ENCODE data around the gene MARVELD3. TPM values are rescaled to one million over a fixed set of nuclear protein-coding genes. Genes with fewer than 3 reads are reported as not detected.
A peak's percentile ranks its signal among the peaks of the same experiment; 100 is the strongest.

MARVELD3 gene
- polyA plus RNA-seq, 1 donor (not counting 4 experiments of a cell fraction or from before 2014, with no cell fraction given) = 11.6 TPM

DNA sequence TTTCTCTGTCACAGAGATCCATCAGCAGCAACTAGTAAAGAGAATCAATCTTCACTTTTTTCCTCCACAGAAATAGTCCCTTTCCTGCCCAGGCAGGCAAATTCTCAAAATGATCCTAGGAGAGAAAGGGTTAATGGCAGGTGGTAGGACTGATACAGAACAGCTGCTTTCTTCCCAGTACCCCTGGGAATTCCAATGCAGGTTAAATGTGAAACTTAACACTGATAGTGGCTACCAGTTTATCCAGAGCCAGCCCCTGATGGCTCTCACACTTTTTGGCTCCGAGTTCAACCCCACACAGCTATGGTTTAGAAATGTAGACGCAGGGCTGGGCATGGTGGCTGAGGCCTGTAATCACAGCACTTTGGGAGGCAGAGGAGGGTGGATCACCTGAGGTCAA, 22.2 kb downstream of the MARVELD3 start:
- H3K27ac ChIP-seq (ENCODE audit: control insufficient read depth, insufficient read depth, low read length) = no peak overlapping the region
- no peaks in the 10 kb centered on the region for H3K79me2 ChIP-seq (ENCODE audit: control insufficient read depth, insufficient read depth, low read length)
- TF ChIP-seq, protein P1, sequence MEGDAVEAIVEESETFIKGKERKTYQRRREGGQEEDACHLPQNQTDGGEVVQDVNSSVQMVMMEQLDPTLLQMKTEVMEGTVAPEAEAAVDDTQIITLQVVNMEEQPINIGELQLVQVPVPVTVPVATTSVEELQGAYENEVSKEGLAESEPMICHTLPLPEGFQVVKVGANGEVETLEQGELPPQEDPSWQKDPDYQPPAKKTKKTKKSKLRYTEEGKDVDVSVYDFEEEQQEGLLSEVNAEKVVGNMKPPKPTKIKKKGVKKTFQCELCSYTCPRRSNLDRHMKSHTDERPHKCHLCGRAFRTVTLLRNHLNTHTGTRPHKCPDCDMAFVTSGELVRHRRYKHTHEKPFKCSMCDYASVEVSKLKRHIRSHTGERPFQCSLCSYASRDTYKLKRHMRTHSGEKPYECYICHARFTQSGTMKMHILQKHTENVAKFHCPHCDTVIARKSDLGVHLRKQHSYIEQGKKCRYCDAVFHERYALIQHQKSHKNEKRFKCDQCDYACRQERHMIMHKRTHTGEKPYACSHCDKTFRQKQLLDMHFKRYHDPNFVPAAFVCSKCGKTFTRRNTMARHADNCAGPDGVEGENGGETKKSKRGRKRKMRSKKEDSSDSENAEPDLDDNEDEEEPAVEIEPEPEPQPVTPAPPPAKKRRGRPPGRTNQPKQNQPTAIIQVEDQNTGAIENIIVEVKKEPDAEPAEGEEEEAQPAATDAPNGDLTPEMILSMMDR (optimal IDR thresholded peaks at IDR 0.05 in 1 of 3, IDR thresholded peaks at IDR 0.05 in 1 of 3, conservative IDR thresholded peaks at IDR 0.05 in 1 of 3; ENCODE audit: extremely low read depth in 1 of 3, insufficient read depth in 2 of 3, low read length in 3 of 3) = no peak
- no peak for TF ChIP-seq EZH2 (IDR thresholded peaks at IDR 0.05; ENCODE audit: low read length)
- H3K4me1 ChIP-seq (ENCODE audit: control insufficient read depth, extremely low read depth, insufficient read depth, low read length) = no peaks in the 10 kb centered on the region
- H3K9ac ChIP-seq (ENCODE audit: control insufficient read depth, extremely low read depth, insufficient read depth, low read length) = no peak overlapping the region
- no peak overlapping the region for H3K4me3 ChIP-seq (ENCODE audit: control insufficient read depth in 2 of 3, extremely low read depth in 1 of 3, insufficient read depth in 2 of 3, low read depth in 1 of 3, low read length in 3 of 3)
- H3K4me2 ChIP-seq (ENCODE audit: control insufficient read depth, extremely low read depth, insufficient read depth, low read depth, low read length) = no peak overlapping the region
- peaks cover 22% of the 10 kb centered on the region in 2 experiments for H3K36me3 ChIP-seq (ENCODE audit: control insufficient read depth in 2 of 2, extremely low read depth in 1 of 2, insufficient read depth in 2 of 2, low read length in 2 of 2)
- H2AFZ ChIP-seq (ENCODE audit: control insufficient read depth, low read length) = no peak overlapping the region
- dilution Hi-C loops (cut with MboI; ENCODE audit: extremely low pct_ligation_motif_present, low sequenced_read_pairs) = no loop called here
- H3K9me1 ChIP-seq (ENCODE audit: control insufficient read depth, extremely low read depth, insufficient read depth, low read length) = no peaks in the 10 kb centered on the region
- DNase-seq (ENCODE audit: low read depth, low spot score) = no peak
- H3K9me3 ChIP-seq (ENCODE audit: control insufficient read depth, low read depth, low read length) = no peaks in the 10 kb centered on the region
- no peaks in the 10 kb centered on the region for H3K27me3 ChIP-seq (ENCODE audit: control insufficient read depth, extremely low read depth, insufficient read depth, low read length)
- no peak for FAIRE-seq
- H4K20me1 ChIP-seq (ENCODE audit: control insufficient read depth, extremely low read depth, insufficient read depth, low read length) = no peaks in the 10 kb centered on the region

DNA sequence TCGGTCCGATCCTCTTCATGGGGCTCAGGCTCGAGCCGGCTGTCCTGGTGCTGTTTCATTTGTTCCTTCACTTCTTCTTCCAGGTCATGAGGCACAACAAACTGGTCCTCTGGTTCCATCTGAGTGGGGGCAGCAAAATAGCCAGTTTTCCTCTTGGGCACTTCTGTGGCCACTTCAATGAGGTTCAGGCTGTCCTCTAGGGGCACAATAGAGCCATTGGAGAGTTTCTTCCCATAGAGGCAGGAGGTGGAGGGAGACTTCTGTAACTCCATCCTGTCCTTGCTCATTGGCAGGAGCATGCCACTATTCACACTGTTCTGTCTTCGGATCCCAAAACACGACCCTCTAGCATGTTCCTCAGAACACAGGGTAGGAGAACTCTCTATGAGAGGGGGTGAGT, 22.9 kb downstream of the MARVELD3 start:
- H3K4me1 ChIP-seq (ENCODE audit: control insufficient read depth, extremely low read depth, insufficient read depth, low read length) = no peaks in the 10 kb centered on the region
- no peak overlapping the region for H3K9ac ChIP-seq (ENCODE audit: control insufficient read depth, extremely low read depth, insufficient read depth, low read length)
- dilution Hi-C loops (cut with MboI; ENCODE audit: extremely low pct_ligation_motif_present, low sequenced_read_pairs) = no loop called here
- FAIRE-seq (no peak), DNase-seq (ENCODE audit: low read depth, low spot score) (no peak)
- H3K79me2 ChIP-seq (ENCODE audit: control insufficient read depth, insufficient read depth, low read length) = no peaks in the 10 kb centered on the region
- no peaks in the 10 kb centered on the region for H4K20me1 ChIP-seq (ENCODE audit: control insufficient read depth, extremely low read depth, insufficient read depth, low read length)
- TF ChIP-seq EZH2 (IDR thresholded peaks at IDR 0.05; ENCODE audit: low read length) = no peak
- TF ChIP-seq, protein P1 (optimal IDR thresholded peaks at IDR 0.05 in 1 of 3, IDR thresholded peaks at IDR 0.05 in 1 of 3, conservative IDR thresholded peaks at IDR 0.05 in 1 of 3; ENCODE audit: extremely low read depth in 1 of 3, insufficient read depth in 2 of 3, low read length in 3 of 3) = peak; percentile 30 to 61 (median 40)
- no peaks in the 10 kb centered on the region for H3K9me3 ChIP-seq (ENCODE audit: control insufficient read depth, low read depth, low read length)
- no peaks in the 10 kb centered on the region for H3K9me1 ChIP-seq (ENCODE audit: control insufficient read depth, extremely low read depth, insufficient read depth, low read length)
- peaks cover 22% of the 10 kb centered on the region in 2 experiments for H3K36me3 ChIP-seq (ENCODE audit: control insufficient read depth in 2 of 2, extremely low read depth in 1 of 2, insufficient read depth in 2 of 2, low read length in 2 of 2)
- H3K4me3 ChIP-seq (ENCODE audit: control insufficient read depth in 2 of 3, extremely low read depth in 1 of 3, insufficient read depth in 2 of 3, low read depth in 1 of 3, low read length in 3 of 3) = no peak overlapping the region
- no peak overlapping the region for H3K4me2 ChIP-seq (ENCODE audit: control insufficient read depth, extremely low read depth, insufficient read depth, low read depth, low read length)
- no peak overlapping the region for H2AFZ ChIP-seq (ENCODE audit: control insufficient read depth, low read length)
- no peaks in the 10 kb centered on the region for H3K27me3 ChIP-seq (ENCODE audit: control insufficient read depth, extremely low read depth, insufficient read depth, low read length)
- no peak overlapping the region for H3K27ac ChIP-seq (ENCODE audit: control insufficient read depth, insufficient read depth, low read length)
